Measurements from ENCODE around the gene TLL1.

GRCh38 chr4:166123546-166123945 is 250.5 kb downstream of the TLL1 start:
- TF ChIP-seq EZH2 (IDR thresholded peaks at IDR 0.05): no peak
- TF ChIP-seq POLR2AphosphoS5 (IDR thresholded peaks at IDR 0.05; ENCODE audit: borderline replicate concordance, low read depth, low read length): no peak
- no peak for TF ChIP-seq FOXP2 (optimal IDR thresholded peaks at IDR 0.05; ENCODE audit: control extremely low read depth, extremely low read length, insufficient read depth)
